Central memory CD8-positive, alpha-beta T cell (primary cell): Measurements from ENCODE around the gene GID8.

Experiments used
- ATAC-seq: fragments of 150-1000 bp; cut with Tn5 transposase; replicated peaks from 2 replicates; pipeline ENCODE4 v1.10.0; 2022; ENCODE audit warnings: mild to moderate bottlenecking, moderate FRiP score, moderate number of reproducible peaks; ENCODE audit not compliant: poor library complexity, severe bottlenecking; ENCODE audit errors: extremely low read depth
- DNase-seq, 2 donors: peaks; one replicate each; pipeline ENCODE4 v3.0.0; 2021; ENCODE audit warnings: low spot score in 2 of 2
- H3K27ac Mint-ChIP-seq: one replicate; pipeline ENCODE4 v1.8.0; 2022; ENCODE audit warnings: low read depth, mild to moderate bottlenecking, moderate library complexity, mixed read lengths
- H3K27me3 Mint-ChIP-seq: one replicate; pipeline ENCODE4 v1.8.0; 2022; ENCODE audit warnings: mixed read lengths
- H3K36me3 Mint-ChIP-seq: one replicate; pipeline ENCODE4 v1.8.0; 2022; ENCODE audit warnings: mild to moderate bottlenecking, moderate library complexity, mixed read lengths; ENCODE audit not compliant: insufficient read depth
- H3K4me1 Mint-ChIP-seq: one replicate; pipeline ENCODE4 v1.8.0; 2022; ENCODE audit warnings: mixed read lengths
- H3K4me3 Mint-ChIP-seq: one replicate; pipeline ENCODE4 v1.8.0; 2022; ENCODE audit warnings: mild to moderate bottlenecking, moderate library complexity, mixed read lengths
- H3K9me3 Mint-ChIP-seq: one replicate; pipeline ENCODE4 v1.8.0; 2022; ENCODE audit warnings: mixed read lengths

GID8 gene

GRCh38 chr20:62898093-62898964, 39.6 kb upstream of the GID8 start:
- H3K4me1 Mint-ChIP-seq, result peaks cover 35% of the 10 kb centered on the region
- ATAC-seq (no peak), DNase-seq (no peak)
- H3K4me3 Mint-ChIP-seq, result peak overlapping the region; percentile 6
- H3K36me3 Mint-ChIP-seq, result peaks cover 60% of the 10 kb centered on the region
- H3K27me3 Mint-ChIP-seq, result no peaks in the 10 kb centered on the region
- peak overlapping the region; percentile 69 for H3K27ac Mint-ChIP-seq
- H3K9me3 Mint-ChIP-seq, result no peaks in the 10 kb centered on the region

GRCh38 chr20:62898970-62899632, 38.8 kb upstream of the GID8 start:
- Mint-ChIP-seq H3K36me3 (peaks cover 59% of the 10 kb centered on the region), H3K27ac (peak overlapping the region; percentile 69), H3K4me3 (peak overlapping the region; percentile 29), H3K27me3 (no peaks in the 10 kb centered on the region), H3K4me1 (peaks cover 35% of the 10 kb centered on the region), H3K9me3 (no peaks in the 10 kb centered on the region)
- ATAC-seq (no peak), DNase-seq (no peak)

- Mint-ChIP-seq H3K9me3 (no peaks in the 10 kb centered on the region), H3K27ac (peak overlapping the region; percentile 49), H3K4me1 (peaks cover 35% of the 10 kb centered on the region), H3K4me3 (peak overlapping the region; percentile 61), H3K27me3 (no peaks in the 10 kb centered on the region), H3K36me3 (peaks cover 58% of the 10 kb centered on the region)
- ATAC-seq (no peak), DNase-seq (no peak)
Observed at GRCh38 chr20:62899633-62900051, 38.3 kb upstream of the GID8 start.

GRCh38 chr20:62900052-62900691, 37.8 kb upstream of the GID8 start:
- peak; percentile 92 for ATAC-seq
- Mint-ChIP-seq H3K36me3 (peaks cover 59% of the 10 kb centered on the region), H3K4me1 (peaks cover 39% of the 10 kb centered on the region), H3K9me3 (no peaks in the 10 kb centered on the region), H3K4me3 (peak overlapping the region; percentile 61), H3K27ac (peak overlapping the region; percentile 49), H3K27me3 (no peaks in the 10 kb centered on the region)
- peak; percentile 64 to 75 for DNase-seq

- DNase-seq (no peak), ATAC-seq (peak; percentile 41)
- Mint-ChIP-seq H3K4me1 (peaks cover 41% of the 10 kb centered on the region), H3K27ac (peak overlapping the region; percentile 49), H3K4me3 (peak overlapping the region; percentile 61), H3K9me3 (no peaks in the 10 kb centered on the region), H3K36me3 (peaks cover 60% of the 10 kb centered on the region), H3K27me3 (no peaks in the 10 kb centered on the region)
Observed at GRCh38 chr20:62900692-62901584, 37.0 kb upstream of the GID8 start.

- Mint-ChIP-seq H3K36me3 (peaks cover 67% of the 10 kb centered on the region), H3K4me3 (no peak overlapping the region), H3K27me3 (no peaks in the 10 kb centered on the region), H3K4me1 (peaks cover 41% of the 10 kb centered on the region), H3K27ac (peak overlapping the region; percentile 38), H3K9me3 (no peaks in the 10 kb centered on the region)
- ATAC-seq (no peak), DNase-seq (no peak)
Observed at GRCh38 chr20:62901891-62902290, 36.1 kb upstream of the GID8 start.

GRCh38 chr20:62902926-62903615, 34.9 kb upstream of the GID8 start:
- no peak for DNase-seq
- Mint-ChIP-seq H3K27ac (peak overlapping the region; percentile 22), H3K9me3 (no peaks in the 10 kb centered on the region), H3K4me3 (no peak overlapping the region), H3K27me3 (no peaks in the 10 kb centered on the region), H3K4me1 (peaks cover 39% of the 10 kb centered on the region), H3K36me3 (peaks cover 74% of the 10 kb centered on the region)
- ATAC-seq, result no peak

- Mint-ChIP-seq H3K9me3 (no peaks in the 10 kb centered on the region), H3K36me3 (peaks cover 80% of the 10 kb centered on the region), H3K27me3 (no peaks in the 10 kb centered on the region), H3K4me3 (no peak overlapping the region), H3K4me1 (peaks cover 31% of the 10 kb centered on the region), H3K27ac (peak overlapping the region; percentile 22)
- DNase-seq (no peak), ATAC-seq (no peak)
Observed at GRCh38 chr20:62905536-62906117, 32.3 kb upstream of the GID8 start.

- H3K4me1 Mint-ChIP-seq, result peaks cover 31% of the 10 kb centered on the region
- no peak overlapping the region for H3K27ac Mint-ChIP-seq
- DNase-seq, result no peak
- H3K27me3 Mint-ChIP-seq, result no peaks in the 10 kb centered on the region
- ATAC-seq, result no peak
- no peaks in the 10 kb centered on the region for H3K9me3 Mint-ChIP-seq
- peaks cover 83% of the 10 kb centered on the region for H3K36me3 Mint-ChIP-seq
- H3K4me3 Mint-ChIP-seq, result no peak overlapping the region
Observed at GRCh38 chr20:62906209-62906608, 31.7 kb upstream of the GID8 start.

- Mint-ChIP-seq H3K27me3 (no peaks in the 10 kb centered on the region), H3K4me3 (no peak overlapping the region), H3K9me3 (no peaks in the 10 kb centered on the region), H3K27ac (no peak overlapping the region), H3K4me1 (peaks cover 35% of the 10 kb centered on the region), H3K36me3 (peaks cover 88% of the 10 kb centered on the region)
- ATAC-seq, result no peak
- no peak for DNase-seq
Observed at GRCh38 chr20:62906647-62907375, 31.1 kb upstream of the GID8 start.
